Cardiac septum (tissue), 1 donor: Measurements from ENCODE around the gene LINGO3. TPM values are rescaled to one million over a fixed set of nuclear protein-coding genes. Genes with fewer than 3 reads are reported as not detected.
"Not testable (repeated sequence)": the region's sequence is repeated elsewhere in the genome, so short reads cannot be mapped to it uniquely, and the experiment has no call there.

Experiments
- DNase-seq: peaks from one replicate; pipeline ENCODE4 v3.0.0-alpha.2; 2020; ENCODE audit warnings: low spot score
- intact Hi-C: fragments of 100-400 bp; cut with DNase I; formaldehyde crosslinking; loops from one replicate; pipeline ENCODE4 v1.14.0; 2022
- long read RNA-seq: library from polyadenylated mRNA; unstranded; transcript quantifications from one replicate; pipeline ENCODE4 v2.0.0, GENCODE V29; 2021
- total RNA-seq: library from RNA; stranded (reverse); fragmentation: NEBNext Ultra II Directional; extraction: Animal tissue kit (Norgen Biotek cat#: 25700); gene quantifications from one replicate; pipeline ENCODE4 v1.2.1, GENCODE V29; 2021
- donor health status: DM: no; HTN: no; CAD: no.

Gene LINGO3
- total RNA-seq = not detected
- long read RNA-seq = 0 reads

GRCh38 chr19:2308114-2308556 is at the start of gene LINGO3:
LINGO3 (minus strand) TSS chr19:2308154; CDS start chr19:2291776, 16,378 bp downstream.
- intact Hi-C loops = no loop called here
- no peak for DNase-seq

- intact Hi-C loops = no loop called here
- no peak for DNase-seq
Measured at GRCh38 chr19:2356036-2356646, 48.2 kb upstream of the LINGO3 start.

- intact Hi-C loops = no loop called here
- DNase-seq = no peak
Measured at GRCh38 chr19:2355168-2356035, 47.4 kb upstream of the LINGO3 start.

GRCh38 chr19:2354670-2355069 is 46.7 kb upstream of the LINGO3 start:
- intact Hi-C loops = no loop called here
- DNase-seq = no peak

- intact Hi-C loops = no loop called here
- DNase-seq = no peak
Measured at GRCh38 chr19:2353887-2354592, 46.1 kb upstream of the LINGO3 start.

GRCh38 chr19:2353159-2353886 is 45.4 kb upstream of the LINGO3 start:
- no peak for DNase-seq
- intact Hi-C loops = no loop called here

- no peak for DNase-seq
- intact Hi-C loops = no loop called here
Measured at GRCh38 chr19:2352121-2352520, 44.2 kb upstream of the LINGO3 start.

GRCh38 chr19:2351591-2351990 is 43.6 kb upstream of the LINGO3 start:
- no peak for DNase-seq
- intact Hi-C loops = no loop called here

- DNase-seq = no peak
- intact Hi-C loops = no loop called here
Measured at GRCh38 chr19:2350656-2351055, 42.7 kb upstream of the LINGO3 start.

- DNase-seq, intact Hi-C loops: not testable (repeated sequence)
Measured at GRCh38 chr19:2349818-2350217, 41.9 kb upstream of the LINGO3 start.

- intact Hi-C loops = no loop called here
- no peak for DNase-seq
Measured at GRCh38 chr19:2345794-2346663, 38.1 kb upstream of the LINGO3 start.

GRCh38 chr19:2345076-2345475 is 37.1 kb upstream of the LINGO3 start:
- no peak for DNase-seq
- intact Hi-C loops = no loop called here

GRCh38 chr19:2344381-2344870 is 36.5 kb upstream of the LINGO3 start:
- no peak for DNase-seq
- intact Hi-C loops = no loop called here

- DNase-seq = no peak
- intact Hi-C loops = no loop called here
Measured at GRCh38 chr19:2343289-2343982, 35.5 kb upstream of the LINGO3 start.

- DNase-seq = no peak
- intact Hi-C loops = no loop called here
Measured at GRCh38 chr19:2342656-2343288, 34.8 kb upstream of the LINGO3 start.

GRCh38 chr19:2341982-2342381 is 34.0 kb upstream of the LINGO3 start:
- DNase-seq = no peak
- intact Hi-C loops = no loop called here

GRCh38 chr19:2341244-2341751 is 33.3 kb upstream of the LINGO3 start:
- intact Hi-C loops = no loop called here
- DNase-seq = no peak
